Activated CD4-positive, CD25-positive, alpha-beta regulatory T cell treated with anti-CD3 and anti-CD28 coated beads, Interleukin-2, amount 50 U/mL, for 24 hours (primary cell): ENCODE measurements around the gene HTR7.

Experiments
- ATAC-seq, 2 donors: fragments of 150-1000 bp; cut with Tn5 transposase; one replicate each; pipeline ENCODE4 v1.10.0; 2021; ENCODE audit warnings: mild to moderate bottlenecking in 1 of 2, moderate library complexity in 1 of 2

Gene HTR7

DNA sequence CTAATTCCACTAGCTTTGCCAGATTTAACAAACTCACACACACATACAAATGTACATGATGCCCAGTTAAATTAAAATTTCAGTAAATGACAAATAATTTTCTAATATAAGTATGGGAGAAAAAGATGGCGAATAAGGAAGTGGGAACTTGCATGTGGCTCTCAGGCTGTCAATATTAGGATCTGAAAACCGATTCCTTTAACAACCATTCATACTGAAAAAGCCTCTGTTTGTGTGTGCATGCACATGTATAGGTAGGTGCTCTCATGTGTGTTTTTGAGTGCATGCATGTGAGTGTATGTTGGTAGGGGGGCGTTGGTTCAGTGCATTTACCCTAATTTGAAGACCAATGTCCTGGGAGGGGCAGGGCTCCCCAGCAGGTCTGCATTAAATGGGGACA is 125.3 kb downstream of the HTR7 start:
- no peak for ATAC-seq

DNA sequence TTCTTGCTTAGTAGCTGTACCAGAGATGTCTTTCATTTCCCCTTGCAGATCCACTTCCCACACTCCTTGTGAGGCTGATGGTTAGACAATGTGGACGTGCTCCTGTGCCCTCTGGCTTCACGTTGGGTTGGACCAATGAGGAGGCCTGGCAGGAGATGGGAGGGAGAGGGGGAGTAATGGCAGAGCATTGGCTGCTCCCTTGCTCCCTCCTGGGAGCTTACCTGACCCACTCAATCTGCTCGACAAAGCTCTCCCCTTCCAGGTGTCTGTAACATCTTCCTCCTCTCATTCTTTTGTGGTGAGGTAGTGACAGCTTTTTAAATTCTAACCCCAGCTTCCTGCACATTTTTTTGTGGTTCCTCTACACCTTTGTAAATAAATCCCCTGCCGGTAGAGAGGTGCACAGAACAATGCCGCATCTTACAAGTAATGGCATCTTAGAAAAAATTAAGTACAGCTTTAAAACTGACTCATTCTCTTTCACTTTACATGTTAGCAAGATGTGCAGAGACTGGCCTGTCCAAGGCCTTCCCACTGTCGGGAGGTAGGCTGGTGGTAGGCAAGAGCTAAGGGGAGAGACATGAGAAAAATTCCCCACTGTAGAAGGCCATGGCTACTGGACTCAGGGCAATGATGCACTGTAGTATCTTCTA is 134.3 kb downstream of the HTR7 start:
- ATAC-seq, result no peak

DNA sequence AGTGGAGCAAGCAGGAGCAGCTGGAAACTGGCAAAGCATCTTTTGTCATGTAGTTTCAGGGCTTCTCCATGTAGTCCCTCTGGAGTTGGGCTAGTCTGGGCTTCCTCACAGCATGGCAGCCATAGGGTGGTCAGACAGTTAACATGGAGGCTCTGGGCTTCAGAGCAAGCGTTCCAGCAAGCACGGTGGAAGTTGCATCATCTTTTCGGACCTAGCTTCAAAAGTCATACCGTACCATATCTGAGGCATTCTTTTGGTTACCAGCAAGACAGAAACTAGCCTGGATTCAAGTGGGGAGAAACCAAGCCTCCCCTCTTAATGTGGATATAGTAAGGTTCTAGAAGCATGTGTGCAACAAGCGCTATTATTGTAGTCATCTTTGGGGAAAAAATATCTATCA is 135.0 kb downstream of the HTR7 start:
- no peak for ATAC-seq

GRCh38 chr10:90718182-90718581 is 139.7 kb downstream of the HTR7 start:
- no peak for ATAC-seq

DNA sequence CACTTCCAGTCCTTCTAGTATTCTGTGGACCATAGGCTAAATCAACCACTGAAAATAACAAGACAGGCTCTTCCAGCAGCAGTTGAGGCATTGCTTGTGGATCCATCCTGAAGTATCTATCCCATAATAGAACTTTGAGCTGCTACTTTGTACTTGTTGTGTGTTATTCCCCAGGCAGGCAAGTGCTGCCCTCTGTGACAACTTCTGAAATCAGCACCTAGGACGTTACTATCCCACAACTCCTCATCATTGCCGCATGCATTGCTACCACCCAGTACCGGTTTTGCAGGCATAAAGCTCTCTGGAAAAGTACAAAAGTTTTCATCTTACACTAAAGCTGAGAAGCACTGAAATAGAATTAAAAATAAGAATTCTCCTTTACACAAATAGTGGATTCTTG is 145.3 kb downstream of the HTR7 start:
- no peak for ATAC-seq

- no peak for ATAC-seq
Observed at GRCh38 chr10:90709727-90710126, 148.1 kb downstream of the HTR7 start.

DNA sequence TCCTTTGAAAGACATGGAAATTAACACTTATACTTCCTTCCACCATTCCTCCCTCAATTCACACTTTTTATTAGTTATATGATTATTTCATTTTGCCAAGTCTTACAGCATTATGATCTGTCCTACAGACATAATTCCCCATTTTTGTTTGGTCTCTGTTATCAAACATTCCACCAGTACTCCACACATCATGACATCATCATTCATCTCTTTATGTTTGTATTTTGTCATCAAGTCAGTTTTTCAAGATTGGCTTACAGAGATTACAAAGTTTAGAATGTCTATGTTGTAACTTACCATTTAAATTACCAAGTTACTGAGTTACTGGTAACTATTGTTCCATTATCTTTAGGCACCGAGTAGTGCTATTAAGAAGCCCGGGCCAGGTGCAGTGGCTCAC is 150.2 kb downstream of the HTR7 start:
- ATAC-seq, result no peak

- ATAC-seq, result no peak
Observed at GRCh38 chr10:90701428-90701827, 156.4 kb downstream of the HTR7 start.

GRCh38 chr10:90695915-90696676 is 161.7 kb downstream of the HTR7 start:
- no peak for ATAC-seq
